ENCODE results near the gene LMTK3. TPM values are rescaled to one million over a fixed set of nuclear protein-coding genes. Genes with fewer than 3 reads are reported as not detected.

The LMTK3 gene
- total RNA-seq, 2 donors from 2014 or later = 4.2 to 9.6 TPM

- H3K27ac ChIP-seq = no peak overlapping the region
- no peak for ATAC-seq
- peaks cover 0 to 4% (median 0%) of the 10 kb centered on the region in 3 donors for H3K9me3 ChIP-seq
- no peak for DNase-seq
- H3K4me1 ChIP-seq = peaks cover 24% of the 10 kb centered on the region
- 87 to 98% methylated on average over 4 of the region's 4 CpGs for WGBS, 2 donors
- TF ChIP-seq POLR2A (IDR thresholded peaks at IDR 0.05) = no peak
- no peak for TF ChIP-seq CTCF (IDR thresholded peaks at IDR 0.05)
- no peak overlapping the region for H3K4me3 ChIP-seq
- H3K27me3 ChIP-seq = no peaks in the 10 kb centered on the region
- peaks cover 9 to 27% of the 10 kb centered on the region in 2 donors for H3K36me3 ChIP-seq (replicated peaks in 1 of 2; ENCODE audit: insufficient read depth in 1 of 2, low read depth in 2 of 2)
- intact Hi-C loops (cut with DNase I) = no loop called here
Observed at GRCh38 chr19:48448563-48448962, 63.1 kb downstream of the LMTK3 start.

- Histone ChIP-seq H3K4me1 (peaks cover 24% of the 10 kb centered on the region), H3K27ac (peak overlapping the region in 3 of 4 donors; percentile 78 to 86 (median 81)), H3K9me3 (peaks cover 0 to 4% (median 0%) of the 10 kb centered on the region in 3 donors), H3K36me3 (replicated peaks in 1 of 2; ENCODE audit: insufficient read depth in 1 of 2, low read depth in 2 of 2) (peaks cover 5 to 16% of the 10 kb centered on the region in 2 donors), H3K4me3 (peak overlapping the region; percentile 33 to 89), H3K27me3 (no peaks in the 10 kb centered on the region)
- no peak for ATAC-seq
- no peak for TF ChIP-seq CTCF (IDR thresholded peaks at IDR 0.05)
- no peak for TF ChIP-seq POLR2A (IDR thresholded peaks at IDR 0.05)
- WGBS, 2 donors = 83 to 94% methylated on average over 6 to 7 of the region's 7 CpGs
- DNase-seq = no peak
- intact Hi-C loops (cut with DNase I) = no loop called here
Observed at GRCh38 chr19:48446579-48446978, 65.1 kb downstream of the LMTK3 start.

- peaks cover 5 to 11% of the 10 kb centered on the region in 2 donors for H3K36me3 ChIP-seq (replicated peaks in 1 of 2; ENCODE audit: insufficient read depth in 1 of 2, low read depth in 2 of 2)
- TF ChIP-seq CTCF (IDR thresholded peaks at IDR 0.05) = no peak
- peak in 2 of 3 donors; percentile 72 to 76 for TF ChIP-seq POLR2A (IDR thresholded peaks at IDR 0.05)
- peak; percentile 91 to 97 (median 92) for DNase-seq
- H3K27me3 ChIP-seq = no peaks in the 10 kb centered on the region
- intact Hi-C loops (cut with DNase I) = no loop called here
- WGBS, 2 donors = 0% methylated on average over 29 to 60 of the region's 61 CpGs
- H3K9me3 ChIP-seq = peaks cover 0 to 4% (median 0%) of the 10 kb centered on the region in 3 donors
- ATAC-seq = peak; percentile 92
- peak within 1 kb of the TSS; percentile 74 to 86 (median 80) for H3K27ac ChIP-seq
- peak within 1 kb of the TSS; percentile 33 to 89 for H3K4me3 ChIP-seq
- H3K4me1 ChIP-seq = peaks cover 24% of the 10 kb centered on the region
Observed at GRCh38 chr19:48445606-48446481, 65.8 kb downstream of the LMTK3 start, which contains the start of gene GRWD1. GRWD1 (plus strand) TSS chr19:48445983; CDS start chr19:48446006, 23 bp downstream.

- peaks cover 0 to 4% (median 0%) of the 10 kb centered on the region in 3 donors for H3K9me3 ChIP-seq
- H3K36me3 ChIP-seq (replicated peaks in 1 of 2; ENCODE audit: insufficient read depth in 1 of 2, low read depth in 2 of 2) = peaks cover under 1 to 6% of the 10 kb centered on the region in 2 donors
- DNase-seq (peak in 2 of 4 donors; percentile 39 to 62), ATAC-seq (peak; percentile 50)
- H3K27ac ChIP-seq = peak overlapping the region in 3 of 4 donors; percentile 78 to 86 (median 81)
- peak overlapping the region; percentile 33 to 89 for H3K4me3 ChIP-seq
- 2 to 3% methylated on average over 6 of the region's 6 CpGs for WGBS, 2 donors
- TF ChIP-seq POLR2A (IDR thresholded peaks at IDR 0.05) (no peak), CTCF (IDR thresholded peaks at IDR 0.05) (peak; percentile 6 to 62 (median 49))
- no peaks in the 10 kb centered on the region for H3K27me3 ChIP-seq
- intact Hi-C loops (cut with DNase I) = no loop called here
- H3K4me1 ChIP-seq = peaks cover 24% of the 10 kb centered on the region
Observed at GRCh38 chr19:48445256-48445605, 66.4 kb downstream of the LMTK3 start.

All from body of pancreas (tissue), 4 donors.